GM12892 (cell line): Measurements from ENCODE around the gene RPTOR.

Experiments
- POLR2A ChIP-seq: IDR thresholded peaks from 2 replicates; pipeline ENCODE4 v1.6.1; 2011; ENCODE audit warnings: low read depth, low read length, control low read depth
- POLR2AphosphoS5 ChIP-seq: IDR thresholded peaks from 2 replicates; pipeline ENCODE4 v1.6.1; 2011; ENCODE audit warnings: low read depth, low read length, control low read depth
- TAF1 ChIP-seq: IDR thresholded peaks from 2 replicates; pipeline ENCODE4 v1.6.1; 2011; ENCODE audit warnings: low read depth, mild to moderate bottlenecking, control low read depth, low read length, borderline replicate concordance

DNA sequence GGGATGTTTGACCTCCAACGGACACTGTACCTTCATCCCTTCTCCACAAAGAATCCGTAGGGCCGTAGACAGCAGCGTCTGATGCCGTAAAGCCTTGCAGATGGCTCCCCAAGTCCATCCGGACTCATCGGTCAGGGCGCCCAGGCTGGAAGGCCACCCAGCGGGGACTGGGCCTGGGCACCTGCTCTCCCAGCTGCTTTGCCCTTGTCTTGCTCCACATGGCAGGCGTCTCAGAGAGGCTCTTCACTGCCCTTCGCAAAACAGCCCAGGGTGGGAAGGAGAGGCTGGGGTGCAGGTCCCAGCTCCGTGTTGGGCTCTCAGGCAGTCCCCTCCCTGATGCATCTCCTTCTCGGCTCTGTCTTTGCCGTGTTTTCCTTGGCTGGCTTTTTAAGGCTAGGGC, 6.2 kb upstream of the RPTOR start:
- TF ChIP-seq POLR2A (no peak), TAF1 (no peak), POLR2AphosphoS5 (no peak)
